Keratinocyte (primary cell): Measurements from ENCODE around the gene IRX5.

Experiments used
- CTCF ChIP-seq, 3 experiments: IDR thresholded peaks in 1 of 3; conservative IDR thresholded peaks in 1 of 3; optimal IDR thresholded peaks in 1 of 3; 2 replicates in 2 of 3; 3 replicates in 1 of 3; pipeline versions ENCODE3 to v1.5.1; 2011; ENCODE audit warnings: low read length in 3 of 3, mild to moderate bottlenecking in 3 of 3, moderate library complexity in 2 of 3, control low read depth in 1 of 3, inconsistent platforms in 1 of 3; ENCODE audit not compliant: insufficient read depth in 2 of 3; ENCODE audit errors: extremely low read depth in 1 of 3
- EZH2 ChIP-seq: IDR thresholded peaks from one replicate; pipeline ENCODE4 v1.6.1; 2012; ENCODE audit warnings: inconsistent platforms, mild to moderate bottlenecking, low read length, moderate library complexity

GRCh38 chr16:54926166-54926838 lies 4.4 kb upstream of the IRX5 start:
- TF ChIP-seq CTCF (optimal IDR thresholded peaks at IDR 0.05 in 1 of 3, IDR thresholded peaks at IDR 0.05 in 1 of 3, conservative IDR thresholded peaks at IDR 0.05 in 1 of 3; ENCODE audit: extremely low read depth in 1 of 3, insufficient read depth in 2 of 3, low read length in 3 of 3), result no peak
- TF ChIP-seq EZH2, result no peak
